HG02588 (cell line): ENCODE data around the gene TCHHL1.

Experiments
- ATAC-seq: cut with Tn5 transposase; IDR thresholded peaks from one replicate; pipeline ENCODE4 v1.9.1; 2021; ENCODE audit warnings: mild to moderate bottlenecking, moderate library complexity; ENCODE audit not compliant: unreplicated experiment

The TCHHL1 gene

GRCh38 chr1:152089014-152089674 lies at the start of gene TCHHL1:
Gene TCHHL1 (minus strand): TSS chr1:152089064. CDS start chr1:152088143, 921 bp downstream.
- ATAC-seq: no peak

GRCh38 chr1:152137215-152137614 lies 48.4 kb upstream of the TCHHL1 start:
- no peak for ATAC-seq

DNA sequence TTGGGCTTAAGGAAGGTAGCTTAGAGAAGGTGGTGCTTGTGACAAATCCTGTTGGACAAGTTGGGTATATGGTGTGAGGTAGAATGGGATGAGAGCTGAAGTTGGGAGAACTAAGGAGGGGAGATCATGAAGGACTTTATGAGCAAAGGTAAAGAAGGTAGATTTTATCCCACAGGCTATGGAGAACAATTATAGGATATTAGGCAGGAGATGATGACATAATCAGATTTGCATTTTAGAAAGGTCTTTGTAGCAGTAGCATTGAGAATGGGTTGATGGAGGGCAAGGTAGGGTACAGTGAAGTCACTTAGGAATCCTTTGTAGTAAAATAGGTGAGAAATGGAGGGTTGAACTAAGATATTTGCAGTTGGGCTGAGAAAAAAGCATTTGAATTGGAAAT lies 41.3 kb upstream of the TCHHL1 start:
- no peak for ATAC-seq

DNA sequence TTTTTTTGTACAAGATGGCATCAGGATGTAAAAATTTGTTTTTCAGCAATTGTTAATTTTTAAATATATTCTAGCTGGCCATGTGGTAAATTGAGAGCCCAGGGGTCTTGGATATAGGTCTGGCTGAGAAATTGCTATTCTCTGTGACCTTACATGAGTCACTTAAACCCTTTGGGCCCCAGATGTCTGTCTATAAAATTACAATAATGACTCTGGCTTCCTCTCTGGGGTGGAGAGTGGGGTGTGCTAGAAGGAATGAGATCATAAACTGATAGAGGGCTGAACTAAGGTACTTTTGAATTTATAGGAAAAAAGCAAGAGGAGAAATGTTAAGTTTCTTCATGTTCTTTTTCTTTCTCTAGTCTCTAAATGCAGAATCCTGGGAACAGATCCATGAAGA lies 38.8 kb upstream of the TCHHL1 start:
- ATAC-seq: no peak

GRCh38 chr1:152125834-152126443 lies 37.1 kb upstream of the TCHHL1 start:
- no peak for ATAC-seq

- ATAC-seq: no peak
Observed at GRCh38 chr1:152118915-152119314, 30.1 kb upstream of the TCHHL1 start.

- no peak for ATAC-seq
Observed at GRCh38 chr1:152115344-152115743, 26.5 kb upstream of the TCHHL1 start, which contains the start of gene TCHH. Gene TCHH (minus strand): TSS chr1:152115444. CDS start chr1:152114080, 1,364 bp downstream.

- ATAC-seq: no peak
Observed at GRCh38 chr1:152112885-152113432, 24.1 kb upstream of the TCHHL1 start.

- ATAC-seq: no peak
Observed at GRCh38 chr1:152112101-152112884, 23.4 kb upstream of the TCHHL1 start.

GRCh38 chr1:152111515-152111968 lies 22.7 kb upstream of the TCHHL1 start:
- no peak for ATAC-seq

DNA sequence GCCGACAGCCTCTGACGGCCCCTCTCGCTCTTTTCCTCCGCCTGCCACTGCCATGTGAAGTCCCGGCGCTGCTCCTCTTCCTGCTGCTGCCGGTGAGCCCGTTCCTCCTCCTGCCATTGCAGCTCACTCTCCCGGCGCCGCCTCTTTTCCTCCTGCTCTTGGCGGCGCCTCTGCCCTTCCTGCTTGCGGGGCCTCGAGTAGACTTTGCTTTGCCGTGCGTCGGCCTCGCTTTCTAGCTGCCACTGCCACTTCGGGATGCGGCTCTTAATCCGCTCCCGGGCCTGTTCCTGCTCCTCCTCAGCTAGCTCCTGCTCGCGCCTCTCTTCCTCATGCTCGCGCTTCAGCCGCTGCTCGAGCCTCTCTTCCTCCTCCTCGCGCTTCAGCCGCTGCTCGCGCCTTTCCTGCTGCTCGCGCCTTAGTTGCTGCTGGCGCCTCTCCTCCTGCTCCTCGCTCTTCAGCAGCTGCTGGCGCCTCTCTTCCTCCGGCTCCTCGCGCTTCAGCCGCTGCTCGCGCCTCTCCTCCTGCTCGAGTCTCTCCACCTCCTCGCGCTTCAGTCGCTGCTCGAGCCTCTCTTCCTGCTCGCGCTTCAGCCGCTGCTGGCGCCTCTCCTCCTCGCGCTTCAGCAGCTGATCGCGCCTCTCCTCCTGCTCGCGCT lies 22.1 kb upstream of the TCHHL1 start:
- no peak for ATAC-seq

DNA sequence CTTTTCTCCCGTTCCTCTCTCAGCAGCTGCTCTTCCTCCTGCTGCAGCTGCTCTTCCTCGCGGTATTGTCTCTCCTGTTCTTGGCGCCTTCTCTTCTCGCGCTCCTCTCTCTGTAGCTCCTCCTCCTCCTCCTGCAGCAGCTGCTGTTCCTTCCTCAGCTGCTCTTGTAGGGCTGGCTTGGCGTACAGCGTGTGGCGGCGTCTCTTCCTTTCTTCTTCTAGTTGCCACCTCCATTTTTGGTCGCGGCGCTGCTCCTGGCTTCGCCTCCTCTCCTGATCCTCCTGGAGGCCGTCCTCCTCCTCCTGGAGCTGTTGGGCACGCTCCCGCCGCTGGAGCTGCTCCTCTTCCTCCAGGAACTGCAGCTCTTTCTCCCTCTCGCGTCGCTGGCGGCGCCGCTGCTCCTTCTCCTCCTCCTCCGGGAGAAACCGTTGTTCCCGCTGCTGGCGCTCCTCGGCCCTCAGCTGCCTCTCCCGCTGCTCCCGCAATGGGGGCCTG lies 21.5 kb upstream of the TCHHL1 start:
- ATAC-seq: no peak

DNA sequence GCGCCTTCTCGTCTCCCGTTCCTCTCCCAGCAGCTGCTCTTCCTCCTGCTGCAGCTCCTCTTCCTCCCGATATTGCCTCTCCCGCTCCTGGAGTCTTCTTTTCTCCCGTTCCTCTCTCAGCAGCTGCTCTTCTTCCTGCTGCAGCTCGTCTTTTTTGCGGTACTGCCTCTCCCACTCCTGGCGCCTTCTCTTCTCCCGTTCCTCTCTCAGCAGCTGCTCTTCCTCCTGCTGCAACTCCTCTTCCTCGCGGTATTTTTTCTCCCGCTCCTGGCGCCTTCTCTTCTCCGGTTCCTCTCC lies 21.1 kb upstream of the TCHHL1 start:
- no peak for ATAC-seq

- ATAC-seq: no peak
Observed at GRCh38 chr1:152109231-152109997, 20.6 kb upstream of the TCHHL1 start.

DNA sequence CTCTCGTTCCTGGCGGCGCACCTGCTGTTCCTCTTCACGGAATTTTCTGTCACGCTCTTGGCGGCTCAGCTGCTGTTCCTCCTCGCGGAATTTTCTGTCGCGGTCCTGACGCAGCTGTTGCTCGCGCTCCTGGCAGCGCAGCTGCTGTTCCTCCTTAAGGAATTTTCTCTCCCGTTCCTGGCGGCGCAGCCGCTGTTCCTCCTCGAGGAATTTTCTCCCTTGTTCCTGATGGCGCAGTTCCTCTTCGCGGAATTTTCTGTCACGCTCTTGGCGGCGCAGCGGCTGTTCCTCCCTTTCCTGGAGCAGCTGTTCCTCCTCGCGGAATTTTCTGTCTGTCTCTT lies 20.0 kb upstream of the TCHHL1 start:
- no peak for ATAC-seq

DNA sequence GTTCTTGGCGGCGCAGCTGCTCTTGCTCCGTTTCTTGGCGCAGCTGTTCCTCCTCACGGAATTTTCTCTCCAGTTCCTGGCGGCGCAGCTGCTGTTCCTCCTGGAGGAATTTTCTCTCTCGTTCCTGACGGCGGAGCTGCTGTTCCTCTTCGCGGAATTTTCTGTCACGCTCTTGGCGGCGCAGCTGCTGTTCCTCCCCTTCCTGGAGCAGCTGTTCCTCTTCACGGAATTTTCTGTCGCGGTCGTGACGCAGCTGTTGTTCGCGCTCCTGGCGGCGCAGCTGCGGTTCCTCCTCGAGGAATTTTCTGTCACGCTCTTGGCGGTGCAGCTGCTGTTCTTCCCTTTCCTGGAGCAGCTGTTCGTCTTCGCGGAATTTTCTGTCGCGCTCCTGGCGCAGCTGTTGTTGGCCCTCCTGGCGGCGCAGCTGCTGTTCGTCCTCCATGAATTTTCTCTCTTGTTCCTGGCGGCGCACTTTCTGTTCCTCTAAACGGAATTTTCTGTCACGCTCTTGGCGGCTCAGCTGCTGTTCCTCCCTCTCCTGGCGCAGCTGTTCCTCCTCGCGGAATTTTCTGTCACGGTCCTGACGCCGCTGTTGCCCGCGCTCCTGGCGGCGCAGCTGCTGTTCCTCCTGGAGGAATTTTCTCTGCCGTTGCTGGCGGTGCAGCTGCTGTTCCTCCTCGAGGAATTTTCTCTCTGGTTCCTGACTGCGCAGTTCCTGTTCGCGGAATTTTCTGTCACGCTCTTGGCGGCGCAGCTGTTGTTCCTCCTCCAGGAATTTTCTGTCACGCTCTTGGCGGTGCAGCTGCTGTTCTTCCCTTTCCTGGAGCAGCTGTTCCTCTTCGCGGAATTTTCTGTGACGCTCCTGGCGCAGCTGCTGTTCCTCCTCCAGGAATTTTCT lies 19.4 kb upstream of the TCHHL1 start:
- no peak for ATAC-seq

DNA sequence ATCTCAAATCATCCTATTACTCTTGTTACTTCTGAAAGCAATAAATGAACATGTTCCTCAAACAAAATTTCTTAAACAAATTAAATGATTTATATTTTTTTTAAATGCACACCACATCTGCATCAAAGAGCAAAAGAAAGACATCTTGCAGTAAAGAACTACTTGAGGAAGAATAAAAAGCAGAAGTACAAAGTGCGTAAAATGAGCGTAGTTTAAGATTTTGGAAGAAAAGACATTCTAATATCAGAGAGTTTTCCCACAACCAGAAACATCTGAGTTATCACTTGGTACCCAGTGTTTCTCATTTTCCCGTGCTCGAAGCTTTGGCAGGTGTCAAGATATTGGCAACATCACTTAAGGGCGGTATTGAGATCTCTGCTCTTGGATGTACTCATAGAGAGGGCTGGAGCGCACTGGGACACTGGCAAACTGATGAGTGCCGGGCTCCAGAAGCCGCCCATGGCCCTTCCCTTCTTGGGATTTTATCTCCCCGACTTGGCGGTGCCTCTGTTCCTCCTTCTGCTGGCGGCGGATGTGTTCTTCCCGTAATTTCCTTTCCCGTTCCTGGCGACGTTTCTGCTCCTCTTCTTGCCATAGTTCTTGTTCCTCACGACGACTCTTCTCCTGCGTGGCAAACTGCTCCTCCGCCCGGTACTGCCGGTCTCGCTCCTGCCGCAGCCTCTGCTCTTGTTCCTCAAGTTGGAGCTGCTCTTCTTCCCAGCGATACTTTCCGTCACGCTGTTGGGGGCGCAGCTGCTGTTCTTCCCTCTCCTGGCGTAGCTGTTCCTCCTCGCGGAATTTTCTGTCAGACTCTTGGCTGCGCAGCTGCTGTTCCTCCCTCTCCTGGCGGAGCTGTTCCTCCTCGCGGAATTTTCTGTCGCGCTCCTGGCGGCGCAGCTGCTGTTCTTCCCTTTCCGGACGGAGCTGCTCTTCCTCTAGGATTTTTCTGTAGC lies 18.4 kb upstream of the TCHHL1 start:
- no peak for ATAC-seq

DNA sequence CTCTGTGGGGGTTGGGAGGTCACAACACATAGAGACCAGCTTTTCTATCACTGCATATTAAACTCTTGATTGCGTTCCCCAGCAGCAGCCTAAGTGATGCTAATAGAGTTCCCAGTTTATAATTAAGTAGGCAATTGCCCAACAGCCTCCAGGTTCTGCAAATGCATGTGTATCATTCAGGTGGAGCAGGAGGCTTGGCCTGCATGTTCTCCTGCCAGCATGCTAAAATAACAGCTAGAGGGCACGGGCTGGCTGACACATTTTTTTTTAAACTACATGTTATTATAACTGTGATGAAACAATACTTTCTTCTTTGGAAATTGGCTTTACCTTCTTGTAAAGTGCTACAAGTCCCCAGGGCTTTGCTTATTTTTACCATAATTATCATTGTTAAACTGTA lies 16.0 kb upstream of the TCHHL1 start:
- no peak for ATAC-seq
